Middle frontal gyrus (tissue), 1 donor: ENCODE data around the gene EYS.
"Not testable (repeated sequence)": the region's sequence is repeated elsewhere in the genome, so short reads cannot be mapped to it uniquely, and the experiment has no call there.

Source experiments
- DNase-seq: peaks from one replicate; pipeline ENCODE4 v3.0.0-alpha.2; 2015; ENCODE audit warnings: low spot score; ENCODE audit errors: extremely low spot score

The EYS gene

GRCh38 chr6:65110031-65110430 is 597.0 kb downstream of the EYS start:
- DNase-seq = no peak

- no peak for DNase-seq
Measured at GRCh38 chr6:65098349-65098748, 608.7 kb downstream of the EYS start.

DNA sequence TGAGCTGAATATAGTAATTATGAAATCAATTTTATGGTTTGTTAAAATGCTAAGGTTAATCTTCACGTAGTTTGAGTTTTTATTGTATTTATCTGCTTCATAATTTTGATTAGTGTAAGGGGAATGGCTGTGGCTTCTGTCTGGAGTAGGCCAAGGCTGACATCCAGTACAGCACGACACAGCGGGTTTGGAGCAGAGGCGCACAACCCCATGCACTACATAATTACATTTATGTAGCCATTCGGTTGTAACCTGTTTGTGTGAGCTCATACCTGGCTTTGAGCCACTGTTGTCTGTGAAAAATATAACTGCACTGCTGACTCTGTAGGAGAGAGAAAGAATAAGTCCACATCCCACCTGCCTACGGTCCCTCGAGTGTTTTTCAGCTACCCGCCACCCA is 615.5 kb downstream of the EYS start:
- DNase-seq = no peak

DNA sequence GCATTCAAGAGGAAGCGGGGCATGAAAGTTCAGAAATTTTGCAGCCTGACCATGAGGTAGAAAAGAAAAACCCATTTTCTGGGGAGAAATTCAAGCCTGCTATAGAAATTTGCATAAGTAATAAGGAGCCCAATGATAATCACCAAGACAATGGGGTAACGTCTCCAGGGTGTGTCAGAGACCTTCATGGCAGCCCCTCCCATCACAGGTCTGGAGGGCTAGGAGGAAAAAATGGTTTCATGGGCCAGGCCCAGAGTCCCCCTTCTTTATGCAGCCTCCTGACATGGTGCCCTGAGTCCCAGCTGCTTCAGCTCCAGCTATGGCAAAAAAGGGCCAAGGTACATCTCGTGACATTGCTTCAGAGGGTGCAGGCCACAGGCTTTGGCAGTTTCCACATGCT is 618.5 kb downstream of the EYS start:
- no peak for DNase-seq

DNA sequence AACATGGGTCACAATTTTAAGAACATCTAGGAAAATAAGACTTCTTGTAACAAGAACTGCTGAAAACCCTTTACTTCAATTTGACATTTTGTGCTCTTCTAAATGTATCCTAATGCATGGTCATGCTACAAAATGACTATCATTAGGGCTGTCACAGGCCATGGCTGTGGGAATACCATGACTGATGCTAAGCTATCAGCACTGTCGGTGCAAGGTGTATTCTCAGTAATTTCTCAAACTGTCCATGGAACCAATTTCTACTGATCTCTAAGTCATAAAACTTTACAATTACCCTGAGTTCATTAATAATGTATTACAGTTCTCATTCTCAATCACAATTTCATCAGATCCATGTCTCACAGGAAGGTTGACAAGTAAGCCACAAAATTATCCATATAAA is 625.3 kb downstream of the EYS start:
- no peak for DNase-seq

- DNase-seq = no peak
Measured at GRCh38 chr6:65075705-65076230, 631.3 kb downstream of the EYS start.

- no peak for DNase-seq
Measured at GRCh38 chr6:65072500-65072899, 634.5 kb downstream of the EYS start.

DNA sequence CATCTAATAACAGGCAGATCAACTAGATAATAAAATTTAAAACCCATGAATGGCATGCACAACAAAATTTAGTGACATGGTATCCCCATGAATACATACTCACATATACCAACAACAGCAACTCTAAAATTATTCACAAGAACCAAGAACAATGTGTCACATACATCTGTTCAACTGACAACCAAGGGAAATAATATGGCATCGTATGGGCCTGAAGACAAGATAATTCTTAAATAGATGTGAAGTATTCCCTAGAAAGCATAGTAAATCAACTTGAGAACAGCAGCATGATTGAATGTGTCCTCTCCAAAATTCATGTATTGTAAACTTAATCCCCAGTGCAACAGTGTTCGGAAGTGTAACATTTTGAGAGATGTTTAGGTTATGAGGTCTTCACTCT is 635.5 kb downstream of the EYS start:
- no peak for DNase-seq

- DNase-seq = no peak
Measured at GRCh38 chr6:65064844-65065243, 642.2 kb downstream of the EYS start.

DNA sequence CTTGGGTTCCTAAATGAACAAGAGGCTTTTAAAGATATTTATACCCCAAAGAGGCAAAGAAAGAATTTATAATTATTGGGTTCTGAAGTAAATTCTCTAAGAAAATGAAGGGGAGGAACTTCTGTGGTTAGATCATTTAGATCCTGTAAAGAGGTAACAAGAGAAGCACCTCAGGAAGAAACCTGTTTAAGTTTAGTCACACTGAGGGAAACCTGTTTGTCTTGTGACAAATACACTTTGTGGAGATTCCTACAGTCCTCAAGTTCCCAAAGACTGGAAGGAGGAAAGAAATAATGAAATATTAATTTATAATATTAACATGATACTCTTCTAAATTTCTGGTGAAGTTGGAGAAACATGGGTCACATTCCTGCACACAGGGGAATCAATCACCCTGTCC is 647.5 kb downstream of the EYS start:
- DNase-seq = no peak

DNA sequence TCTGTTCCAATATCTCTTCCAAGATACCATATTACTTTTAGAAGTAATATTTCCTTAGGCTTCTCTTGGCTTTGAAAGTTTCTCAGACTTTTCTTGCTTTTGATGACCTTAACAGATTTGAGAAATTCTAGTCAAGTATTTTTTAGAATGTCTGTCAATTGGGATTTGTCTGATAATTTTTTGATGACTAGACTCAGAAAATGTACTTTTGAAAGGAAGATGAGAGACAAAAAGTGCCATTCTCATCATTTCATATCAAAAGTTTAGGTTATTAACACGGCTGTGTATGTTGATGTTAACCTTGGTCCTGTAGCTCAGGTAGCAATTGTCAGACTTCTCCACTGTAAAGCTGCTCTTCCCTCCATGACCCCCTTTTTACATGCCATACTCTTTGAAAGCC is 651.5 kb downstream of the EYS start:
- DNase-seq = no peak

GRCh38 chr6:65052626-65053025 is 654.4 kb downstream of the EYS start:
- no peak for DNase-seq

- DNase-seq = no peak
Measured at GRCh38 chr6:65045801-65046200, 661.2 kb downstream of the EYS start.

DNA sequence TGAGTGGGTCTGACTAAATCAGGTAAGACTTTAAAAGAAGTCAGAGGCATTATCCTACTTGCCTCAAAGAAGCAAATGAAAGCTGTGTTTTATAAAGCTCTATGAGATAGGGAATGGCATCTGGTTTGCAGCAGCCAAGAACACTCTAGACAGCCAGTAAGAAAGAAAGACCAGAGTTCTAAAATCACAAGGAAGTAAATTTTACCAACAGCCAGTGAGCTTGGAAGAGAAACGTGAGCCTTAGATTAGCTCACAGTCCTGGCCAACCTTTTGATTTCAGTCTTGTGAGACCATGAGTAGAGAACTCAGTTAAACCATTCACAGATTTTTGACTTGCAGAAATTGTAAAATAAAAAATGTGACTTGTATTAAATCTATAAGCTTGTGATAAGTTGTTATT is 693.0 kb downstream of the EYS start:
- no peak for DNase-seq

DNA sequence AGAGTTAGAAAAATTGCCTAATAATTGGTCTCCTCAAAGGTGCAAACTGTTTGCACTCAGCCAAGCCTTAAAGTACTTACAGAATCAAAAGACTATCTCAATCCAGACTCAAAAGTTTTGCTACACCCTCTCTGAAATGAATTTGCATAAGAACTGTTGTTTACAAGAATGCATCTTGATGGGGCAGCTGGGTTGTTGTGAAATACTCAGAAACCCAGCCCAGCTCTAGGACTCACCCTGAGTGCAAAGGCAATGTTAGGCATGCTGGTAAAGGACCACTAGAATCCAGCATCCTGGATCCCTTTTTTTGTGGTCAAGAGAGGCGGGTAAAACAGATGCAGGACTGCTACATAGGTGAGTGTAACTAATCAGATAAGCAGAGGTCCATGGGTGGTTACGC is 700.2 kb downstream of the EYS start:
- no peak for DNase-seq

DNA sequence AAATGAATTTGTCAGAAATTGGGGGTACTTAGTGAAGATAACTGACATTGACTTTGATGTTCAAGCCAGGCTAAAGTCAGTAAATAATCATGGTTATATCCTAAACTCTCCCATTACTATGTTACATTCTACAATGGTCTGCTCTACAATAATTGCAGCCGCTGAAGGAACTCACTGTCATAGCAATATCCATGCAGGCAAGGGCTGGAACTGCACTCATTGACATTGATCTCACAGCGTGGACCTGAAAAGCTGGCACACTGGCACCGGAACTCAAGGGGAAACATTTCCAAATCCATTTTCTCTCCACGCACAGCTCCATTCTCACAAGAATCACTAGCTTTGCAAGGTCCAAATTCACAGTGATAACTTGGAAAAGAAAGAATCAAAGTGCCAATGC is 702.7 kb downstream of the EYS start:
- DNase-seq = no peak

- not testable (repeated sequence) for DNase-seq
Measured at GRCh38 chr6:65002882-65003281, 704.1 kb downstream of the EYS start.

- DNase-seq = no peak
Measured at GRCh38 chr6:65000815-65001214, 706.2 kb downstream of the EYS start.

GRCh38 chr6:64998204-64998603 is 708.8 kb downstream of the EYS start:
- DNase-seq = no peak

DNA sequence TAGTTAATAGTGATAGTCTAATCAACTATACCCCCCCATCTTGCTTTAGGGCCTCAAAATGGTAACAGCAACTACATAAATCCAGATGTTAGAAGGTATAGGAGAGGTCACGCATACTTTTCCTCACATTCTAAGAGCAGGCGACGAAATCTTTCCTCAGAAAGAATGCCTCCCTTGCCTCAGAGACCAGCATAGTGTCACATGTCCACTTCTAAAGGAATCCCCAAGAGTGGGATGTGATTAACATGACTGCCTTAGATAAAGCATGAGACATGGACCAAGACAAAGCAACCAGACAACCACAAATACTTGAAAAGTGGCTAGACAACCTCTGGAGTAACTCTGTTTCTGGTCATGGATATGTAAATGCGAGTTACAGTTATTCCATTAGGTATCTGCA is 710.7 kb downstream of the EYS start:
- no peak for DNase-seq

DNA sequence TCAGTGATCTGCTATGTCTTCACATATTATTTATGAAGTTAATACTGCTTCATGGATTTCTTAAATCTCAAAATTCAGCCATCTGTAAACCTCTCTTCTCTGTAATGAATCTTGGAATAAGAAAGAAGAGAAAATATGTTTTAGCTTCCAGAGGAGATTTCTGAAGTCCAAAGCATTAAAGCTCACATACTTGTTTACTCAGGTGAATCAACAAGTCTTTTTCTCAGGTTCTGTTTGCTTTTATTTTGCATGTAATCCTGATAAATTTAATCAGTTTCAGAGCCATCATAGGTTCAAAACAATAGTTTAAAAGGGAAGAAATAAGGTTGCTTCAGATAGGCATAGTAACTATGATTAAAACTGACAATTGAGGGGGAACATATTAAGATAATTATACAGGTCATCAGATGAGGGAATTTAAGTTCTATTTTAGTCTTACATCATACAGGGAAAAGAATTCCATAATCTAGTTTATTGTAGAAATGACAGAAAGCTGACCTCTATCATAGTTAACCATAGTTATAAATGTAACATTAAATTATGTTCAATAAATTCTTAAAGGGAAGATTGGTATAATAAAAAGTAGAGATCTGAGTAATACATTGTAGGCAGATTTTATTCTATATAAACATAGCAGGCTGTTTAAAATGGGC is 716.2 kb downstream of the EYS start:
- DNase-seq = no peak

DNA sequence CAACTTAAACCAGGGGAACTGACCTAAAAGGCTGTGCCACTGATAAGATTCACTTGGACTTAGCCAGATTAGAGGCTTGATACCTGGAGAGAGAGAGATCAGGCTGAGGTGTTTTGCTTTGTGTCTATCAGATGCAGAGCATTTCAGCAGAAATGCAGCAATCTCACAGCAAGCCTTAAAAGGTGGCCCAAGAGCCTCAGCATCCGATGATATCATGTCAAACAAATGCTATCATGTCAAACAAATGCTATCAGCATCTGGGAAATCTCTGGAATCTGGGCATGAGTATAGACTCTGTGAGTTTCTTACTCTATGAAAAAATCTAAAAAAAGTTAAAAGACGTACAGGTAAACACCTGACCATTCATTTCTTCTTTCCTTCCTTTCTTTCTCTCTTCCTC is 718.9 kb downstream of the EYS start:
- DNase-seq = no peak

DNA sequence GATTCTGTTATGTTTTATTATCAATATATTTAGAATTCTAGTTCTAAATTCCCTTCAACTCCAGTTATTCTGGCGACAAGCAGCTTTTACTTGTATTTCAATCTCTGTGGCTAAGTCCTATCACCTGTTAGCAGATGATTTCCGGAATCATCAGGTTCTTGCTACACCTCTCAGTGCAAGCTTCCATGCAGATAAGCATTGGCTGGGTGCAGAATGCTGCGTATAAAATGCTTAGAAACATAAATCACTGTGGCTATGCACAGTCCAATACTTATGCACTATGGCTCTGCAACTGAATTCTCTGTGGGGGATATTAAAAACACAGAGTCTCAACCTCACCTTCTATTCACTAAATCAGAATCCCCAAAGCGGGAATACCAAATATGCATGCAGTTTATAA is 720.0 kb downstream of the EYS start:
- DNase-seq = no peak

GRCh38 chr6:64985726-64986125 is 721.3 kb downstream of the EYS start:
- DNase-seq = no peak
